ENCODE results near the gene MTR. TPM values are rescaled to one million over a fixed set of nuclear protein-coding genes. Genes with fewer than 3 reads are reported as not detected.

MTR gene
- total RNA-seq, 1 experiment from 2014 or later = 24.6 TPM

DNA sequence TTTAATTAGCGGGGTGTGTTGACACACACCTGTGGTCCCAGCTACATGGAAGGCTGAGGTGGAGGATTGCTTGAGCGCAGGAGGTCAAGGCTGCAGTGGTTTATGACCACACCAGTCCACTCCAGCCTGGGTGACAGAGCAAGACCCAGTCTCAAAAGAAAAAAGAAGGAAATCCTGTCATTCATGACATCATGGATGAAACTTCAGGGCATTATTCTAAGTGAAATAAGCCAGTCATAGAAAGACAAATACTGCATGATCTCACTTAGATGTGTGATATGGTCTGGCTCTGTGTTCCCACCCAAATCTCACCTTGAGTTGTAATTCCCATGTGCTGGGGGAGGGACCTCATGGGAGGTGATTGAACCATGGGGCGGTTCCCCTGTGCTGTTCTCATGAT is 126.5 kb downstream of the MTR start:
- no peak overlapping the region for H3K9ac ChIP-seq (ENCODE audit: low read length)
- ChIA-PET POLR2A (no interaction called here), CTCF (no interaction called here), RAD21 (ENCODE audit: low non-redundant PET in 1 of 2, low total read pairs in 2 of 2, uncharacterized antibody in 2 of 2, unreplicated experiment in 2 of 2) (no interaction called here)
- no peak overlapping the region for H3K27ac ChIP-seq (ENCODE audit: low read depth, low read length)
- TF ChIP-seq POLR2AphosphoS5 (IDR thresholded peaks at IDR 0.05; ENCODE audit: low read depth, low read length) (no peak), TCF7L2 (IDR thresholded peaks at IDR 0.05; ENCODE audit: borderline replicate concordance, extremely low read depth, insufficient read depth, insufficient read length) (no peak), SIN3A (IDR thresholded peaks at IDR 0.05; ENCODE audit: low read depth) (no peak)
- TF ChIP-seq, protein P1, sequence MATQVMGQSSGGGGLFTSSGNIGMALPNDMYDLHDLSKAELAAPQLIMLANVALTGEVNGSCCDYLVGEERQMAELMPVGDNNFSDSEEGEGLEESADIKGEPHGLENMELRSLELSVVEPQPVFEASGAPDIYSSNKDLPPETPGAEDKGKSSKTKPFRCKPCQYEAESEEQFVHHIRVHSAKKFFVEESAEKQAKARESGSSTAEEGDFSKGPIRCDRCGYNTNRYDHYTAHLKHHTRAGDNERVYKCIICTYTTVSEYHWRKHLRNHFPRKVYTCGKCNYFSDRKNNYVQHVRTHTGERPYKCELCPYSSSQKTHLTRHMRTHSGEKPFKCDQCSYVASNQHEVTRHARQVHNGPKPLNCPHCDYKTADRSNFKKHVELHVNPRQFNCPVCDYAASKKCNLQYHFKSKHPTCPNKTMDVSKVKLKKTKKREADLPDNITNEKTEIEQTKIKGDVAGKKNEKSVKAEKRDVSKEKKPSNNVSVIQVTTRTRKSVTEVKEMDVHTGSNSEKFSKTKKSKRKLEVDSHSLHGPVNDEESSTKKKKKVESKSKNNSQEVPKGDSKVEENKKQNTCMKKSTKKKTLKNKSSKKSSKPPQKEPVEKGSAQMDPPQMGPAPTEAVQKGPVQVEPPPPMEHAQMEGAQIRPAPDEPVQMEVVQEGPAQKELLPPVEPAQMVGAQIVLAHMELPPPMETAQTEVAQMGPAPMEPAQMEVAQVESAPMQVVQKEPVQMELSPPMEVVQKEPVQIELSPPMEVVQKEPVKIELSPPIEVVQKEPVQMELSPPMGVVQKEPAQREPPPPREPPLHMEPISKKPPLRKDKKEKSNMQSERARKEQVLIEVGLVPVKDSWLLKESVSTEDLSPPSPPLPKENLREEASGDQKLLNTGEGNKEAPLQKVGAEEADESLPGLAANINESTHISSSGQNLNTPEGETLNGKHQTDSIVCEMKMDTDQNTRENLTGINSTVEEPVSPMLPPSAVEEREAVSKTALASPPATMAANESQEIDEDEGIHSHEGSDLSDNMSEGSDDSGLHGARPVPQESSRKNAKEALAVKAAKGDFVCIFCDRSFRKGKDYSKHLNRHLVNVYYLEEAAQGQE (IDR thresholded peaks at IDR 0.05; ENCODE audit: low read depth) = no peak
- no peaks in the 10 kb centered on the region for H4K20me1 ChIP-seq (ENCODE audit: insufficient read depth)
- H3K27me3 ChIP-seq (ENCODE audit: insufficient read depth, low read length) = peaks cover 10% of the 10 kb centered on the region; the same call in 1 of the 2 replicates
- no peaks in the 10 kb centered on the region for H3K4me1 ChIP-seq (ENCODE audit: control insufficient read depth in 1 of 2, insufficient read depth in 2 of 2, low read length in 2 of 2)
- no peak overlapping the region for H3K4me3 ChIP-seq (replicated peaks in 1 of 2; ENCODE audit: low read depth in 1 of 2, low read length in 2 of 2)
- no peak overlapping the region for H3K4me2 ChIP-seq (ENCODE audit: low read length)
- intact Hi-C loops (cut with micrococcal nuclease) = no loop called here
- DNase-seq (ENCODE audit: low read depth, low spot score) (no peak), ATAC-seq (no peak)
- H3K36me3 ChIP-seq (ENCODE audit: control insufficient read depth in 1 of 2, insufficient read depth in 2 of 2, low read length in 2 of 2) = no peaks in the 10 kb centered on the region
- BruUV-seq (replicated peaks) = no TSS peak
- no peak overlapping the region for H2AFZ ChIP-seq (ENCODE audit: low read depth, low read length, poor library complexity, severe bottlenecking)
- H3K79me2 ChIP-seq (ENCODE audit: insufficient read depth, low read length) = no peaks in the 10 kb centered on the region
- peaks cover 3 to 4% of the 10 kb centered on the region in 2 experiments; a peak in 3 of 4 replicates for H3K9me3 ChIP-seq (ENCODE audit: control insufficient read depth in 1 of 2, insufficient read depth in 1 of 2, low read depth in 1 of 2, low read length in 2 of 2)
- no peaks in the 10 kb centered on the region for H3K9me2 ChIP-seq (ENCODE audit: insufficient read depth)

DNA sequence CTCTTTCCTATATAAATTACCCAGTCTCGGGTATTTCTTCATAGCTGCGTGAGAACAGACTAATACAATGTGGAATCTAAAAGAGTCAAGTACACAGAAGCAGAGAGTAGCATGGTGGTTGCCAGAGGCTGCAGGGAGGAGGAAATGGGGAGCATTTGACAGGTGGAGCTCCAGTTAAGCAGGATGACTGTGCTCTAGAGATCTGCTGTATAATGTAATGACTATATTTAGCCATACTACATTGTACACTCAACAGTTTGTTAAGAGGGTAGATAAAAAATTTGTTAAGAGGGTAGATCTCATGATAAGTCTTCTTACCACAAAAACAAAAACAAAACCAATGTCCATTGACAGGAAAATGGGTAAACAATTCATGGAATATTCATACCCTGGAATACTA is 127.1 kb downstream of the MTR start:
- H3K36me3 ChIP-seq (ENCODE audit: control insufficient read depth in 1 of 2, insufficient read depth in 2 of 2, low read length in 2 of 2) = no peaks in the 10 kb centered on the region
- H3K9ac ChIP-seq (ENCODE audit: low read length) = no peak overlapping the region
- H4K20me1 ChIP-seq (ENCODE audit: insufficient read depth) = no peaks in the 10 kb centered on the region
- no peaks in the 10 kb centered on the region for H3K79me2 ChIP-seq (ENCODE audit: insufficient read depth, low read length)
- no peak overlapping the region for H3K4me3 ChIP-seq (replicated peaks in 1 of 2; ENCODE audit: low read depth in 1 of 2, low read length in 2 of 2)
- ChIA-PET POLR2A (no interaction called here), RAD21 (ENCODE audit: low non-redundant PET in 1 of 2, low total read pairs in 2 of 2, uncharacterized antibody in 2 of 2, unreplicated experiment in 2 of 2) (no interaction called here), CTCF (no interaction called here)
- no peak overlapping the region for H3K27ac ChIP-seq (ENCODE audit: low read depth, low read length)
- no peak overlapping the region for H2AFZ ChIP-seq (ENCODE audit: low read depth, low read length, poor library complexity, severe bottlenecking)
- no peak overlapping the region for H3K4me2 ChIP-seq (ENCODE audit: low read length)
- intact Hi-C loops (cut with micrococcal nuclease) = no loop called here
- peaks cover under 1 to 3% of the 10 kb centered on the region in 2 experiments; a peak in 2 of 4 replicates for H3K9me3 ChIP-seq (ENCODE audit: control insufficient read depth in 1 of 2, insufficient read depth in 1 of 2, low read depth in 1 of 2, low read length in 2 of 2)
- no peak for DNase-seq (ENCODE audit: low read depth, low spot score)
- H3K27me3 ChIP-seq (ENCODE audit: insufficient read depth, low read length) = peaks cover 14% of the 10 kb centered on the region
- H3K4me1 ChIP-seq (ENCODE audit: control insufficient read depth in 1 of 2, insufficient read depth in 2 of 2, low read length in 2 of 2) = no peaks in the 10 kb centered on the region
- no peak for ATAC-seq
- BruUV-seq (replicated peaks) = no TSS peak
- H3K9me2 ChIP-seq (ENCODE audit: insufficient read depth) = no peaks in the 10 kb centered on the region
- TF ChIP-seq RAD21 (IDR thresholded peaks at IDR 0.05; ENCODE audit: low read depth) = no peak
- no peak for TF ChIP-seq ZFX (IDR thresholded peaks at IDR 0.05)
- no peak for TF ChIP-seq SRF (IDR thresholded peaks at IDR 0.05; ENCODE audit: low read depth)
- no peak for TF ChIP-seq EGR1 (IDR thresholded peaks at IDR 0.05; ENCODE audit: low read depth)
- TF ChIP-seq YY1 (IDR thresholded peaks at IDR 0.05; ENCODE audit: extremely low read depth, insufficient replicate concordance, low read depth, low read length) = no peak
- TF ChIP-seq EZH2phosphoT487 (IDR thresholded peaks at IDR 0.05; ENCODE audit: borderline replicate concordance) = no peak
- no peak for TF ChIP-seq JUND (IDR thresholded peaks at IDR 0.05)
- TF ChIP-seq ELF1 (IDR thresholded peaks at IDR 0.05; ENCODE audit: borderline replicate concordance, low read depth) = no peak
- TF ChIP-seq EZH2 (IDR thresholded peaks at IDR 0.05) = no peak
- TF ChIP-seq POLR2A (IDR thresholded peaks at IDR 0.05; ENCODE audit: borderline replicate concordance, extremely low read depth, insufficient read depth, insufficient read length) = no peak
- TF ChIP-seq, protein P2, sequence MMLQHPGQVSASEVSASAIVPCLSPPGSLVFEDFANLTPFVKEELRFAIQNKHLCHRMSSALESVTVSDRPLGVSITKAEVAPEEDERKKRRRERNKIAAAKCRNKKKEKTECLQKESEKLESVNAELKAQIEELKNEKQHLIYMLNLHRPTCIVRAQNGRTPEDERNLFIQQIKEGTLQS (IDR thresholded peaks at IDR 0.05) = no peak
- TF ChIP-seq, protein P3, sequence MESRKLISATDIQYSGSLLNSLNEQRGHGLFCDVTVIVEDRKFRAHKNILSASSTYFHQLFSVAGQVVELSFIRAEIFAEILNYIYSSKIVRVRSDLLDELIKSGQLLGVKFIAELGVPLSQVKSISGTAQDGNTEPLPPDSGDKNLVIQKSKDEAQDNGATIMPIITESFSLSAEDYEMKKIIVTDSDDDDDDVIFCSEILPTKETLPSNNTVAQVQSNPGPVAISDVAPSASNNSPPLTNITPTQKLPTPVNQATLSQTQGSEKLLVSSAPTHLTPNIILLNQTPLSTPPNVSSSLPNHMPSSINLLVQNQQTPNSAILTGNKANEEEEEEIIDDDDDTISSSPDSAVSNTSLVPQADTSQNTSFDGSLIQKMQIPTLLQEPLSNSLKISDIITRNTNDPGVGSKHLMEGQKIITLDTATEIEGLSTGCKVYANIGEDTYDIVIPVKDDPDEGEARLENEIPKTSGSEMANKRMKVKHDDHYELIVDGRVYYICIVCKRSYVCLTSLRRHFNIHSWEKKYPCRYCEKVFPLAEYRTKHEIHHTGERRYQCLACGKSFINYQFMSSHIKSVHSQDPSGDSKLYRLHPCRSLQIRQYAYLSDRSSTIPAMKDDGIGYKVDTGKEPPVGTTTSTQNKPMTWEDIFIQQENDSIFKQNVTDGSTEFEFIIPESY (IDR thresholded peaks at IDR 0.05; ENCODE audit: extremely low read depth, insufficient replicate concordance, low read length) = no peak
- no peak for TF ChIP-seq FOSL1 (IDR thresholded peaks at IDR 0.05; ENCODE audit: low read depth)

All from HCT116 (cell line).